SIG-M5 (cell line): Measurements from ENCODE around the gene FKRP.
"Not testable (repeated sequence)": the region's sequence is repeated elsewhere in the genome, so short reads cannot be mapped to it uniquely, and the experiment has no call there.

Experiments
- DNase-seq: peaks from one replicate; lab custom pipeline; 2025; lab: John Stamatoyannopoulos, UW

FKRP gene

GRCh38 chr19:46745521-46746280 lies at the start of gene FKRP:
FKRP (plus strand) TSS chr19:46746057; CDS start chr19:46755451, 9,394 bp downstream.
- no peak for DNase-seq

GRCh38 chr19:46696866-46697203 lies 49.0 kb upstream of the FKRP start:
- no peak for DNase-seq

GRCh38 chr19:46697204-46697960 lies 48.5 kb upstream of the FKRP start:
- peak; percentile 30 for DNase-seq

- DNase-seq: no peak
These were observed 47.2 kb upstream of the FKRP start for GRCh38 chr19:46698395-46699321.

- no peak for DNase-seq
These were observed 45.2 kb upstream of the FKRP start for GRCh38 chr19:46700704-46701103.

GRCh38 chr19:46704379-46705076 lies 41.3 kb upstream of the FKRP start:
- DNase-seq: no peak

GRCh38 chr19:46710687-46711086 lies 35.2 kb upstream of the FKRP start:
- no peak for DNase-seq

- not testable (repeated sequence) for DNase-seq
These were observed 33.0 kb upstream of the FKRP start for GRCh38 chr19:46712768-46713338.

- DNase-seq: no peak
These were observed 31.9 kb upstream of the FKRP start for GRCh38 chr19:46713781-46714443.

- DNase-seq: no peak
These were observed 31.3 kb upstream of the FKRP start for GRCh38 chr19:46714444-46715106.

- no peak for DNase-seq
These were observed 30.3 kb upstream of the FKRP start for GRCh38 chr19:46715620-46715974.

GRCh38 chr19:46715975-46716671 lies 29.7 kb upstream of the FKRP start:
- no peak for DNase-seq

GRCh38 chr19:46716672-46717033 lies 29.2 kb upstream of the FKRP start:
- DNase-seq: no peak

- no peak for DNase-seq
These were observed 28.7 kb upstream of the FKRP start, which contains the start of gene PRKD2 for GRCh38 chr19:46717034-46717715. PRKD2 (minus strand) TSS chr19:46717114; CDS start chr19:46716370, 744 bp downstream.

GRCh38 chr19:46717716-46718143 lies 28.1 kb upstream of the FKRP start:
- DNase-seq: no peak

GRCh38 chr19:46718157-46718933 lies 27.5 kb upstream of the FKRP start:
- DNase-seq: peak; percentile 10

GRCh38 chr19:46718934-46719622 lies 26.8 kb upstream of the FKRP start:
- DNase-seq: no peak
